ENCODE measurements around the gene RELL1. TPM values are rescaled to one million over a fixed set of nuclear protein-coding genes. Genes with fewer than 3 reads are reported as not detected.

RELL1 gene
- 206 and 228 TPM in 2 replicates for total RNA-seq

DNA sequence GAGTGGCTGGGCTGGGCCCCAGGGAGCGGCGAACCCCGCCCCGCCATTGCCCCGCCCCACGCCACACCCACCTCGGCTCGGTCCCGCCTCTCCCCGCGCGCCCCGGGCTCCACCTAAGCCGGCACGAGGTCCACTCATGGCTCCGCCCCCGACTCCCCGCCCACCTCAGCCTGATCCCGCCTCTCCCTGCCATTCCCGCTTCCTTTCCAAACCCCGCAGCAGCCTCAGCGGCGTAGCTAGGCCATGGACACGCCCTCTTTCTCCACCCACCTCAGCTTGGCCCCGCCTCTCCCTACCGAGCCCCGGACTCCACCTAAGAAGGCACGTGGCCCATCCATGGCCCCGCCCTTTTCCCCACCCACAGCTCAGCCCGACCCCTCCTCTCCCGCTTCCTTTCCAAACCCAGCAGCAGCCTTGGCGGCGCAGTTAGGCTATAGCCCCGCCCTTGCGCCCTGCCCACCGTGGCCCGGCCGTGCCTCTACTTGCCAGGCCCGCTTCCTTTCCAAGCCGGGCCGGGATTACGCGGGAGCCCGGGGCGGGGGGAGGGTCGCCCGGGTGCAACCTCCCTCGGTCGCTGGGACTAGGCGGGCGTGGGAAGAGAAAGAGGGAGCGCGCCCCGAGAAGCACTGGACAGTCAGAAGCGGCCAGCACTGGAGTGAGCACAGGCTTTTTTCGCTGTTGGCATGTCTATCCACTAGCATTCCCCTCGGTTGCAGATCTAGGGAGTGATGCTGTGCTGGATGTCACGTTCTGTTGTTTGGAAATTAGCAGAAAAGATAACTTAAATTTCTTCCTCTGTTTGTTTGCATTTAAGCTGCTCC lies at the start of gene RELL1:
Gene RELL1, minus strand, starts transcription at position 4 of the 821 bp plus-strand sequence. CDS start 89 bp downstream, outside the sequence.

Small RNAs within 50 kb of the gene (small RNA-seq; reads per million reads assigned to genes)
- gene RF00019: not detected

Other genes starting within 250 kb of the RELL1 start
- 68.1 and 99.2 TPM in 2 replicates for gene PGM2, start 140.3 kb upstream of the RELL1 start, total RNA-seq
- gene TBC1D1, start 204.7 kb upstream of the RELL1 start, total RNA-seq: 101 and 148 TPM in 2 replicates